H1 (cell line): ENCODE data around the gene C22orf23. TPM values are rescaled to one million over a fixed set of nuclear protein-coding genes. Genes with fewer than 3 reads are reported as not detected.

ENCODE experiments used
- CTCF ChIA-PET: fragments of 300-600 bp; sonication (Branson Sonifier 250); formaldehyde crosslinking; loops from one replicate; lab custom pipeline; 2021; ENCODE audit not compliant: partially characterized antibody; lab: Charles Lee
- POLR2A ChIA-PET: fragments of 300-600 bp; sonication (Branson Sonifier 250); formaldehyde crosslinking; loops from one replicate; lab custom pipeline; 2021; ENCODE audit warnings: inconsistent platforms; ENCODE audit not compliant: partially characterized antibody; lab: Charles Lee
- DNase-seq, 2 experiments: peaks; one replicate each; pipeline versions ENCODE4 v3.0.0 to v3.0.0-alpha.2; 2010 to 2022; ENCODE audit warnings: low spot score in 2 of 2, low read depth in 1 of 2, mixed read lengths in 1 of 2
- FAIRE-seq: peaks from 2 replicates; lab custom pipeline; 2011; peaks lifted over from hg19 to GRCh38; lab: Jason Lieb, UNC
- H2AFZ ChIP-seq: 2 replicates; pipeline ENCODE4 v1.8.1; 2012; ENCODE audit warnings: low read length, inconsistent platforms
- H2AK5ac ChIP-seq: 2 replicates; pipeline ENCODE4 v1.6.1; 2013; ENCODE audit warnings: low read depth, low read length
- H2BK120ac ChIP-seq: replicated peaks from 2 replicates; pipeline ENCODE3; 2013; ENCODE audit warnings: low read depth, low read length, inconsistent platforms
- H2BK12ac ChIP-seq: 2 replicates; pipeline ENCODE4 v1.6.1; 2013; ENCODE audit warnings: low read depth, low read length
- H2BK15ac ChIP-seq: 2 replicates; pipeline ENCODE4 v1.6.1; 2013; ENCODE audit warnings: low read length
- H2BK20ac ChIP-seq: 2 replicates; pipeline ENCODE4 v1.6.1; 2013; ENCODE audit warnings: low read length
- H2BK5ac ChIP-seq: 2 replicates; pipeline ENCODE4 v1.6.1; 2013; ENCODE audit warnings: low read depth, low read length
- H3K14ac ChIP-seq: 2 replicates; pipeline ENCODE4 v1.6.1; 2013; ENCODE audit warnings: inconsistent platforms; ENCODE audit not compliant: insufficient read length
- H3K18ac ChIP-seq: 2 replicates; pipeline ENCODE4 v1.6.1; 2013; ENCODE audit warnings: low read length; ENCODE audit errors: extremely low read depth
- H3K23ac ChIP-seq: 2 replicates; pipeline ENCODE4 v1.6.1; 2013; ENCODE audit warnings: inconsistent platforms; ENCODE audit not compliant: insufficient read length
- H3K23me2 ChIP-seq: 2 replicates; pipeline ENCODE4 v1.6.1; 2013; ENCODE audit warnings: low read depth, low read length
- H3K27ac ChIP-seq: 2 replicates; pipeline ENCODE4 v1.6.1; 2011; ENCODE audit warnings: low read depth, low read length, inconsistent platforms
- H3K27me3 ChIP-seq, 4 experiments: replicated peaks in 1 of 4; 1 replicate in 1 of 4; 2 replicates in 3 of 4; pipeline versions ENCODE4 v1.6.1 to v1.8.1; 2011 to 2013; ENCODE audit warnings: low read length in 3 of 4, mild to moderate bottlenecking in 3 of 4, inconsistent platforms in 2 of 4, mixed read lengths in 2 of 4, moderate library complexity in 1 of 4; ENCODE audit not compliant: control insufficient read depth in 3 of 4, insufficient read depth in 3 of 4; ENCODE audit errors: extremely low read depth in 1 of 4
- H3K36me3 ChIP-seq, 4 experiments: 2 replicates each; pipeline versions ENCODE4 v1.6.1 to v1.8.1; 2011 to 2013; ENCODE audit warnings: mild to moderate bottlenecking in 4 of 4, low read length in 3 of 4, moderate library complexity in 2 of 4, control low read depth in 1 of 4, inconsistent platforms in 1 of 4; ENCODE audit not compliant: insufficient read depth in 4 of 4, control insufficient read depth in 2 of 4
- H3K4ac ChIP-seq: replicated peaks from 2 replicates; pipeline ENCODE3; 2013; ENCODE audit warnings: low read length, low read depth, mixed read lengths, inconsistent platforms; ENCODE audit not compliant: insufficient read length
- H3K4me1 ChIP-seq, 4 experiments: replicated peaks in 1 of 4; 1 replicate in 1 of 4; 2 replicates in 3 of 4; pipeline versions ENCODE4 v1.6.1 to v1.8.1; 2011 to 2013; ENCODE audit warnings: low read length in 3 of 4, inconsistent platforms in 2 of 4, mixed read lengths in 1 of 4; ENCODE audit not compliant: insufficient read depth in 4 of 4, control insufficient read depth in 3 of 4
- H3K4me2 ChIP-seq, 2 experiments: 2 replicates each; pipeline versions ENCODE4 v1.6.1 to v1.8.1; 2011 to 2013; ENCODE audit warnings: low read depth in 2 of 2, low read length in 2 of 2, control low read depth in 1 of 2, inconsistent platforms in 1 of 2, mild to moderate bottlenecking in 1 of 2; ENCODE audit not compliant: insufficient read depth in 1 of 2
- H3K4me3 ChIP-seq, 4 experiments: fragments of 200-600, 300-600 bp in 1 of 4; sonication (generic), shearing (Covaris generic), sonication (Bioruptor Twin) in 1 of 4; 2 replicates each; pipeline versions ENCODE4 v1.5.1 to v1.8.1; 2011 to 2016; ENCODE audit warnings: low read length in 4 of 4, low read depth in 3 of 4, control low read depth in 2 of 4, inconsistent platforms in 2 of 4, mild to moderate bottlenecking in 2 of 4, mixed read lengths in 1 of 4, moderate library complexity in 1 of 4; ENCODE audit not compliant: insufficient read depth in 2 of 4; ENCODE audit errors: extremely low read depth in 1 of 4
- H3K56ac ChIP-seq: replicated peaks from 2 replicates; pipeline ENCODE3; 2013; ENCODE audit warnings: low read depth, mild to moderate bottlenecking, mixed read lengths, low read length, inconsistent platforms; ENCODE audit not compliant: insufficient read length
- H3K79me1 ChIP-seq: 2 replicates; pipeline ENCODE4 v1.6.1; 2013; ENCODE audit warnings: low read depth, low read length, control low read depth
- H3K79me2 ChIP-seq, 2 experiments: 2 replicates each; pipeline versions ENCODE4 v1.6.1 to v1.8.1; 2012 to 2013; ENCODE audit warnings: low read length in 2 of 2, mild to moderate bottlenecking in 2 of 2, inconsistent platforms in 1 of 2; ENCODE audit not compliant: insufficient read depth in 2 of 2, control insufficient read depth in 1 of 2
- H3K9ac ChIP-seq, 4 experiments: replicated peaks in 1 of 4; 1 replicate in 1 of 4; 2 replicates in 3 of 4; pipeline versions ENCODE4 v1.6.1 to v1.8.1; 2011 to 2013; ENCODE audit warnings: low read depth in 3 of 4, low read length in 3 of 4, control low read depth in 2 of 4, mild to moderate bottlenecking in 2 of 4, moderate library complexity in 2 of 4, inconsistent platforms in 1 of 4; ENCODE audit errors: extremely low read depth in 1 of 4
- H3K9me3 ChIP-seq, 2 experiments: 2 replicates each; pipeline versions ENCODE4 v1.6.1 to v1.8.1; 2012 to 2013; ENCODE audit warnings: mild to moderate bottlenecking in 2 of 2, moderate library complexity in 2 of 2, control low read depth in 1 of 2, inconsistent platforms in 1 of 2, low read depth in 1 of 2, low read length in 1 of 2, mixed read lengths in 1 of 2; ENCODE audit not compliant: insufficient read depth in 2 of 2
- H4K20me1 ChIP-seq, 2 experiments: replicated peaks in 1 of 2; 2 replicates each; pipeline versions ENCODE3 to v1.8.1; 2011 to 2013; ENCODE audit warnings: inconsistent platforms in 2 of 2, low read length in 2 of 2, mild to moderate bottlenecking in 1 of 2; ENCODE audit not compliant: insufficient read depth in 2 of 2, control insufficient read depth in 1 of 2
- H4K5ac ChIP-seq: 2 replicates; pipeline ENCODE4 v1.6.1; 2013; ENCODE audit warnings: low read length, low read depth, mixed read lengths, inconsistent platforms; ENCODE audit not compliant: insufficient read length
- H4K8ac ChIP-seq: 2 replicates; pipeline ENCODE4 v1.8.0; 2013; ENCODE audit warnings: mild to moderate bottlenecking, moderate library complexity, low read length, inconsistent platforms; ENCODE audit not compliant: insufficient read depth; ENCODE audit errors: extremely low read depth
- H4K91ac ChIP-seq: replicated peaks from 2 replicates; pipeline ENCODE3; 2013; ENCODE audit warnings: low read length, mixed read lengths, inconsistent platforms; ENCODE audit not compliant: insufficient read length
- BACH1 ChIP-seq: IDR thresholded peaks from 2 replicates; pipeline ENCODE4 v1.6.1; 2012; ENCODE audit warnings: low read length, improper control_type of control experiment
- CBX8 ChIP-seq: fragments of 300-800, 300-1000 bp; sonication (generic); IDR thresholded peaks from 2 replicates; pipeline ENCODE4 v1.7.1; 2016; ENCODE audit warnings: low read depth, low read length, borderline replicate concordance
- CREB1 ChIP-seq: IDR thresholded peaks from 2 replicates; pipeline ENCODE4 v1.6.1; 2012; ENCODE audit warnings: inconsistent platforms
- EP300 ChIP-seq, 2 experiments: IDR thresholded peaks; 1 replicate in 1 of 2; 2 replicates in 1 of 2; pipeline ENCODE4 v1.6.1; 2011 to 2012; ENCODE audit warnings: low read depth in 2 of 2, low read length in 2 of 2, mild to moderate bottlenecking in 2 of 2, borderline replicate concordance in 1 of 2, inconsistent platforms in 1 of 2, moderate library complexity in 1 of 2
- KDM5A ChIP-seq: fragments of 200-600 bp; IDR thresholded peaks from 2 replicates; pipeline ENCODE4 v1.7.1; 2012; ENCODE audit warnings: mild to moderate bottlenecking, low read length, inconsistent platforms, mixed read lengths
- POLR2AphosphoS5 ChIP-seq: IDR thresholded peaks from 2 replicates; pipeline ENCODE4 v1.6.1; 2011; ENCODE audit warnings: low read depth, low read length
- RBBP5 ChIP-seq: IDR thresholded peaks from 2 replicates; pipeline ENCODE4 v1.7.1; 2012; ENCODE audit warnings: low read depth, mild to moderate bottlenecking, inconsistent platforms, low read length, moderate library complexity, borderline replicate concordance
- TAF1 ChIP-seq: IDR thresholded peaks from 2 replicates; pipeline ENCODE4 v1.6.1; 2011; ENCODE audit warnings: mild to moderate bottlenecking, low read depth, low read length
- WGBS, 2 experiments: shearing (Covaris generic) in 1 of 2; methylation state at CpG; one replicate each; pipeline versions ENCODE4 v1.1.6 to v1.1.7; 2013 to 2015; ENCODE audit warnings: low lambda C conversion rate in 2 of 2, mixed read lengths in 2 of 2, inconsistent platforms in 1 of 2, low coverage in 1 of 2, missing lambda C conversion rate in 1 of 2; ENCODE audit not compliant: insufficient replicate concordance in 2 of 2, insufficient coverage in 1 of 2, insufficient read length in 1 of 2; ENCODE audit errors: extremely low coverage in 1 of 2, missing lambda C conversion rate in 1 of 2; 5-methylcytosine and 5-hydroxymethylcytosine counted together
- polyA plus RNA-seq, 7 experiments: library from polyadenylated mRNA; depleted of rRNA in 3 of 7; stranded (reverse) in 5 of 7; unstranded in 2 of 7; fragments of >200 nt in 5 of 7; fragments of 200-250 nt in 2 of 7; gene quantifications; 1 replicate in 5 of 7; 2 replicates in 1 of 7; 4 replicates in 1 of 7; pipeline versions ENCODE4 v1.2.1 to v1.2.3, GENCODE V29; 2011 to 2013; ENCODE audit warnings: missing spikeins in 2 of 7, mixed read lengths in 2 of 7
- total RNA-seq: library from RNA; stranded (reverse); fragmentation: NEBNext Ultra II Directional; extraction: Animal tissue kit (Norgen Biotek cat#: 25700); gene quantifications from 2 replicates; pipeline ENCODE4 v1.2.1, GENCODE V29; 2021
- TF ChIP-seq, protein P1 (sequence below): IDR thresholded peaks from 2 replicates; pipeline ENCODE4 v1.6.1; 2012; ENCODE audit warnings: inconsistent platforms

C22orf23 gene
- total and polyA plus RNA-seq, 2 of the 8 experiments (the other 6 are each of a cell fraction or from before 2014, with no cell fraction given) = 0.50 to 0.54 TPM

DNA sequence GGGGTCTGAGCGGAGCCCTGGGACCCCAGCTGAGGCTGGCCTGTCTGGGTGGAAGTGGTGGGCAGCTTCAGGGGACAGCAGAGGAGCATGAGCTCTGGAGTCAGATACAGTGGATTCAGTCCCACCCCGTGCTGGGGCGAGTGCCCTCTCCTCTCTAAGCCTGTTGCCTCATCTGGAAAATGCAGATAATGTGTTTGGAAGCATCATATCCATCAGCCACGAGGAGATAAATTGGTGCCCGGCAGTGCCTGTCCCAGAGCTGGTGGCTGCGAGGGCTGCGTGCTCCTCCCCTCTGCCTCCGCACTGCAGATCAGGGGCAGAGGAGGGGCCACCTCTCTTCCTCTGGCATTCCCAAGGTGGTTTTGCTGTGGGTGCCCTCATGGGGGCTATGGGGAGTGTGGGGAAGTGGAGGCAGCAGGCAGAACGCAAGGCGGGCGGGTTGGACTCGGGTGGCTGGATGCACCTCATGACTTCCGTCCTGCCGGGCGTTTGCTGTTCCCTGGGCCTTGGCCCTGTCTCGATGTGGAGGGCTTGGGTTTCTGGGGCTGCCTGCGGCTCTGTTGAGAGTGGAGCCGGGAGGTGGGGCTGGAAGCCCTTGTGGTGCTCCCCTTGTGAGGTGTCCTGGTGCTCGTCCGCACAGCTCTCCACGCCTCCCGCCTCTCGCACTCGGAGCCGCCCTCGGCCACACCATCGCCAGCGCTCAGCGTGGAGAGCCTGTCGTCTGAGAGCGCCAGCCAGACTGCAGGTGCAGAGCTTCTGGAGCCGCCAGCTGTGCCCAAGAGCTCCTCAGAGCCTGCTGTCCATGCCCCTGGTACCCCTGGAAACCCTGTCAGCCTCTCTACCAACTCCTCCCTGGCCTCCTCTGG is 26.4 kb downstream of the C22orf23 start:
- peaks cover 0 to 4% of the 10 kb centered on the region in 2 experiments for H4K20me1 ChIP-seq
- no peaks in the 10 kb centered on the region for H3K79me1 ChIP-seq
- no peak overlapping the region for H2BK120ac ChIP-seq
- H2BK20ac ChIP-seq = no peak overlapping the region
- no peaks in the 10 kb centered on the region for H3K23me2 ChIP-seq
- no peak overlapping the region for H3K4me3 ChIP-seq
- WGBS, 2 experiments = 93% methylated on average over 31 of the region's 32 CpGs; no CpG with 5 or more reads in 1 of the 2 experiments
- H3K9me3 ChIP-seq = no peaks in the 10 kb centered on the region
- no peak overlapping the region for H3K9ac ChIP-seq
- H3K56ac ChIP-seq = no peak overlapping the region
- no peak overlapping the region for H4K5ac ChIP-seq
- no peak overlapping the region for H3K18ac ChIP-seq
- H2BK5ac ChIP-seq = no peak overlapping the region
- DNase-seq (no peak), FAIRE-seq (no peak)
- H3K27me3 ChIP-seq = no peaks in the 10 kb centered on the region
- H3K79me2 ChIP-seq = no peaks in the 10 kb centered on the region
- H3K4me2 ChIP-seq = no peak overlapping the region
- ChIA-PET CTCF (interaction anchor here (0.6 to 10.4 kb wide), 10 partner anchors 9 to 227 kb away, joined by 3 to 158 read pairs (median 4); partner anchors contain the start of gene MICALL1), POLR2A (interaction anchor here (0.6 to 2.6 kb wide), 6 partner anchors 15 to 67 kb away, joined by 3 to 8 read pairs (median 3); partner anchors contain the start of gene MICALL1)
- no peak overlapping the region for H2BK12ac ChIP-seq
- no peak overlapping the region for H4K91ac ChIP-seq
- H3K4me1 ChIP-seq = no peaks in the 10 kb centered on the region
- no peak overlapping the region for H2AK5ac ChIP-seq
- no peak overlapping the region for H3K4ac ChIP-seq
- H4K8ac ChIP-seq = no peak overlapping the region
- H2BK15ac ChIP-seq = no peak overlapping the region
- H2AFZ ChIP-seq = no peak overlapping the region
- H3K36me3 ChIP-seq = peaks cover 3 to 13% (median 8%) of the 10 kb centered on the region in 4 experiments; a peak in 7 of 8 replicates
- no peak overlapping the region for H3K27ac ChIP-seq
- no peak overlapping the region for H3K23ac ChIP-seq
- H3K14ac ChIP-seq = no peak overlapping the region
- TF ChIP-seq POLR2AphosphoS5 = no peak
- TF ChIP-seq BACH1 = no peak
- TF ChIP-seq CREB1 = no peak
- no peak for TF ChIP-seq KDM5A
- no peak for TF ChIP-seq EP300 (IDR thresholded peaks at IDR 0.05; ENCODE audit: borderline replicate concordance in 1 of 2, low read depth in 2 of 2, low read length in 2 of 2)
- TF ChIP-seq CBX8 = no peak
- TF ChIP-seq, protein P1, sequence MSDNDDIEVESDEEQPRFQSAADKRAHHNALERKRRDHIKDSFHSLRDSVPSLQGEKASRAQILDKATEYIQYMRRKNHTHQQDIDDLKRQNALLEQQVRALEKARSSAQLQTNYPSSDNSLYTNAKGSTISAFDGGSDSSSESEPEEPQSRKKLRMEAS = no peak
- no peak for TF ChIP-seq RBBP5
- no peak for TF ChIP-seq TAF1
